GM12878 (cell line): Measurements from ENCODE around the gene FOXP1. TPM values are rescaled to one million over a fixed set of nuclear protein-coding genes. Genes with fewer than 3 reads are reported as not detected.

Experiments
- ATAC-seq: fragments of 200-7000 bp; cut with Tn5 transposase; 3 replicates; pipeline ENCODE4 v1.9.1; 2020; ENCODE audit warnings: mild to moderate bottlenecking, moderate library complexity
- BruUV-seq: library from RNA; stranded (reverse); fragments of 400-500 nt; replicated peaks from 2 replicates; lab custom pipeline; 2021; lab: Mats Ljungman, UMichigan
- CTCF ChIA-PET: fragments of 300-600 bp; sonication (Branson Sonifier 250); formaldehyde crosslinking; extraction: SDS; loops from one replicate; lab custom pipeline; 2021; ENCODE audit warnings: inconsistent platforms; lab: Yijun Ruan, JAX
- POLR2A ChIA-PET: fragments of 350-600 bp; formaldehyde crosslinking; extraction: SDS; loops from one replicate; lab custom pipeline; 2021; ENCODE audit warnings: inconsistent platforms; lab: Charles Lee
- RAD21 ChIA-PET: fragments of 300-600 bp; sonication (Branson Sonifier 250); formaldehyde crosslinking; loops from one replicate; lab custom pipeline; 2023; ENCODE audit warnings: antibody characterized with exemption; ENCODE audit not compliant: unreplicated experiment; lab: Charles Lee
- SMC1A ChIA-PET: fragments of 300-600 bp; sonication (Branson Sonifier 250); formaldehyde crosslinking; loops from one replicate; lab custom pipeline; 2023; ENCODE audit not compliant: unreplicated experiment, uncharacterized antibody; lab: Charles Lee
- DNase-seq: peaks from one replicate; pipeline ENCODE4 v3.0.0-alpha.2; 2011; ENCODE audit warnings: low read depth, low spot score
- FAIRE-seq: peaks from 3 replicates; lab custom pipeline; 2011; peaks lifted over from hg19 to GRCh38; lab: Jason Lieb, UNC
- H2AFZ ChIP-seq: 2 replicates; pipeline ENCODE4 v1.6.0; 2011; ENCODE audit warnings: low read depth, low read length, control low read depth; ENCODE audit not compliant: control insufficient read depth
- H3K27ac ChIP-seq: 2 replicates; pipeline ENCODE4 v1.5.1; 2011; ENCODE audit warnings: control low read depth; ENCODE audit not compliant: control insufficient read depth, insufficient read depth
- H3K27me3 ChIP-seq, 2 experiments: replicated peaks in 1 of 2; 2 replicates each; pipeline versions ENCODE4 v1.6.0 to v1.6.1; 2011; ENCODE audit warnings: low read length in 1 of 2; ENCODE audit not compliant: control insufficient read depth in 2 of 2, insufficient read depth in 2 of 2
- H3K36me3 ChIP-seq, 2 experiments: 2 replicates each; pipeline ENCODE4 v1.5.1; 2011; ENCODE audit warnings: low read length in 1 of 2; ENCODE audit not compliant: control insufficient read depth in 2 of 2, insufficient read depth in 2 of 2
- H3K4me1 ChIP-seq: 2 replicates; pipeline ENCODE4 v1.6.1; 2011; ENCODE audit warnings: mild to moderate bottlenecking, low read length, moderate library complexity, mixed read lengths; ENCODE audit not compliant: control insufficient read depth, insufficient read depth
- H3K4me2 ChIP-seq: 2 replicates; pipeline ENCODE4 v1.6.0; 2011; ENCODE audit warnings: control low read depth; ENCODE audit not compliant: control insufficient read depth, insufficient read depth
- H3K4me3 ChIP-seq: fragments of 200-600 bp; sonication (generic); 2 replicates; pipeline ENCODE4 v1.5.1; 2016
- H3K79me2 ChIP-seq: 2 replicates; pipeline ENCODE4 v1.6.0; 2011; ENCODE audit warnings: low read length; ENCODE audit not compliant: control insufficient read depth, insufficient read depth
- H3K9ac ChIP-seq: 2 replicates; pipeline ENCODE4 v1.8.0; 2011; ENCODE audit warnings: low read length, control low read depth, mixed read lengths; ENCODE audit not compliant: control insufficient read depth, insufficient read depth
- H3K9me3 ChIP-seq: replicated peaks from 3 replicates; pipeline ENCODE4 v1.5.1; 2011; ENCODE audit warnings: mild to moderate bottlenecking, low read length; ENCODE audit not compliant: control insufficient read depth, insufficient read depth
- H4K20me1 ChIP-seq: 2 replicates; pipeline ENCODE4 v1.6.0; 2011; ENCODE audit not compliant: control insufficient read depth, insufficient read depth
- E4F1 ChIP-seq: fragments of 450-650 bp; IDR thresholded peaks from 2 replicates; pipeline ENCODE4 v1.6.1; 2018; ENCODE audit warnings: borderline replicate concordance, mild to moderate bottlenecking; ENCODE audit not compliant: partially characterized antibody
- ELK1 ChIP-seq: IDR thresholded peaks from 2 replicates; pipeline ENCODE4 v1.6.1; 2012; ENCODE audit warnings: low read depth, low read length, improper control_type of control experiment
- ESRRA ChIP-seq: IDR thresholded peaks from 2 replicates; pipeline ENCODE4 v1.6.1; 2012; ENCODE audit warnings: mild to moderate bottlenecking, low read length, improper control_type of control experiment
- ETV6 ChIP-seq, 2 experiments: fragments of 450-650 bp in 1 of 2; IDR thresholded peaks in 1 of 2; conservative IDR thresholded peaks in 1 of 2; 2 replicates each; pipeline ENCODE4 v1.6.1; 2014; ENCODE audit warnings: antibody characterized with exemption in 1 of 2, borderline replicate concordance in 1 of 2, low read depth in 1 of 2, mild to moderate bottlenecking in 1 of 2, moderate library complexity in 1 of 2
- RB1 ChIP-seq: fragments of 450-650 bp; formaldehyde crosslinking; IDR thresholded peaks from 2 replicates; pipeline ENCODE4 v1.6.1; 2017; ENCODE audit warnings: mild to moderate bottlenecking, borderline replicate concordance
- ZNF24 ChIP-seq: fragments of 450-650 bp; IDR thresholded peaks from 2 replicates; pipeline ENCODE4 v1.6.1; 2017; ENCODE audit warnings: antibody characterized with exemption, mild to moderate bottlenecking
- WGBS: methylation state at CpG from one replicate; pipeline ENCODE4 v1.1.6; 2016; ENCODE audit warnings: low lambda C conversion rate; ENCODE audit not compliant: insufficient replicate concordance, insufficient coverage; ENCODE audit errors: missing lambda C conversion rate; 5-methylcytosine and 5-hydroxymethylcytosine counted together
- in situ Hi-C: fragments of 300-500 bp; cut with MboI; formaldehyde crosslinking; loops from 9 replicates; pipeline ENCODE4 v1.14.3; 2018; ENCODE audit warnings: mixed read lengths
- intact Hi-C: fragments of 100-400 bp; cut with micrococcal nuclease; formaldehyde crosslinking; loops from one replicate; pipeline ENCODE4 v1.14.2; 2022; ENCODE audit not compliant: unreplicated experiment
- polyA plus RNA-seq, 11 experiments: library from polyadenylated mRNA; depleted of rRNA in 4 of 11; unstranded in 6 of 11; stranded (reverse) in 5 of 11; fragments of >200 nt; fragmentation: Nextera tagmentation in 4 of 11; fragmentation: Illumina TruSeq in 1 of 11; extraction: Ambion mirVana in 4 of 11; extraction: Trizol in 1 of 11; gene quantifications; 1 replicate in 1 of 11; 2 replicates in 10 of 11; pipeline versions ENCODE4 v1.2.1 to v1.2.3, GENCODE V29; 2011 to 2016; ENCODE audit warnings: inconsistent platforms in 2 of 11, missing spikeins in 2 of 11, low read depth in 1 of 11
- total RNA-seq, 4 experiments: library from RNA; depleted of rRNA in 3 of 4; stranded (reverse); fragments of >200 nt in 3 of 4; fragmentation: Illumina TruSeq in 1 of 4; extraction: Trizol in 1 of 4; gene quantifications; 2 replicates each; pipeline versions ENCODE4 v1.2.1 to v1.2.3, GENCODE V29; 2013 to 2021
- TF ChIP-seq, protein P1 (sequence below): IDR thresholded peaks from 2 replicates; pipeline ENCODE4 v1.6.1; 2012; ENCODE audit warnings: low read depth, low read length, improper control_type of control experiment
- TF ChIP-seq, protein P2 (sequence below): IDR thresholded peaks from 2 replicates; pipeline ENCODE4 v1.6.1; 2012; ENCODE audit warnings: improper control_type of control experiment, low read depth, low read length; ENCODE audit not compliant: insufficient replicate concordance

FOXP1 gene
- total and polyA plus RNA-seq, 10 of the 15 experiments (the other 5 are each of a cell fraction or from before 2014, with no cell fraction given) = 0.05 to 1.6 (median 0.20) TPM; not detected in 1

DNA sequence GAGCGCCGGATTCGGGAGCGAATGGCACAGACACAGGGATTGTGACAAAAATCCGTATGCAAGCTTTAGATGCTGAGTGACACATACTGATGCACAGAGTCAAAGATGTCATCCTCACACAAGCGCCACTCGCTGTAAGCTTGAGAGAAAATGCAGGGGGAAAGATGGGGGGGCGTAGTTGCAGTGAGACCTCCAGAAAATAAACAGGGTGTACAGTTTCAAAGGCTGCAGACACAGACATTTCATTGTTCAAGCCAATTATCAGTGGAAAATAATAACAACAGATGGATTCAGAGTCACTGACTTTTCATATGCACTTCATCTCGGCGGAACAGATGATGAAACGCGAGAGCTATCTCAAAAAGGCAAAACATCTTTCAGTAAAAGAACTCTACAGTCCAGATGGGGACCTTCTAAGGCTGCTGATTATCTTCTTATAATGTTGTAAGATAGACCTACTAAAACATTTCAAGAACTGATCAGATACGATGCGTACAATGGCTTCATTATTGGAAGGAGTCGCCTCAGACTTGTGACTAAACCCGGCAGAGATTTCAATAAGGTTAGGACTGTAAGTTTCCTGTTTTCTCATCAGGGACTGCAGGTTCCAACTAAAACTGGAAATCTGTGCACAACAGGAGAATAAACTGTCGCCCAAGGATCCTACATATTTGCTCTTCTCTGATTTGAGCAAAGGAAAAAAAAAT lies 275.4 kb downstream of the FOXP1 start:
- FAIRE-seq (no peak), DNase-seq (no peak), ATAC-seq (no peak)
- BruUV-seq = no TSS peak
- Histone ChIP-seq H3K4me1 (no peaks in the 10 kb centered on the region), H3K4me2 (no peak overlapping the region), H4K20me1 (no peaks in the 10 kb centered on the region), H3K9ac (no peak overlapping the region), H3K79me2 (no peaks in the 10 kb centered on the region), H3K27ac (no peak overlapping the region), H3K4me3 (no peak overlapping the region), H3K9me3 (no peaks in the 10 kb centered on the region), H3K27me3 (peaks cover 3 to 10% of the 10 kb centered on the region in 2 experiments; a peak in 3 of 4 replicates), H3K36me3 (no peaks in the 10 kb centered on the region), H2AFZ (no peak overlapping the region)
- POLR2A ChIA-PET = no interaction called here
- intact Hi-C loops = no loop called here
- 74% methylated on average over 17 of the region's 17 CpGs for WGBS
- in situ Hi-C loops = no loop called here
- RAD21 ChIA-PET = no interaction called here
- CTCF ChIA-PET = interaction anchor here (0.8 to 1.3 kb wide), 2 partner anchors 8 to 18 kb away, joined by 3 read pairs; no protein-coding TSS in a partner anchor
- SMC1A ChIA-PET = no interaction called here
- TF ChIP-seq, protein P1, sequence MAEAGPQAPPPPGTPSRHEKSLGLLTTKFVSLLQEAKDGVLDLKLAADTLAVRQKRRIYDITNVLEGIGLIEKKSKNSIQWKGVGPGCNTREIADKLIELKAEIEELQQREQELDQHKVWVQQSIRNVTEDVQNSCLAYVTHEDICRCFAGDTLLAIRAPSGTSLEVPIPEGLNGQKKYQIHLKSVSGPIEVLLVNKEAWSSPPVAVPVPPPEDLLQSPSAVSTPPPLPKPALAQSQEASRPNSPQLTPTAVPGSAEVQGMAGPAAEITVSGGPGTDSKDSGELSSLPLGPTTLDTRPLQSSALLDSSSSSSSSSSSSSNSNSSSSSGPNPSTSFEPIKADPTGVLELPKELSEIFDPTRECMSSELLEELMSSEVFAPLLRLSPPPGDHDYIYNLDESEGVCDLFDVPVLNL = no peak
- TF ChIP-seq, protein P2, sequence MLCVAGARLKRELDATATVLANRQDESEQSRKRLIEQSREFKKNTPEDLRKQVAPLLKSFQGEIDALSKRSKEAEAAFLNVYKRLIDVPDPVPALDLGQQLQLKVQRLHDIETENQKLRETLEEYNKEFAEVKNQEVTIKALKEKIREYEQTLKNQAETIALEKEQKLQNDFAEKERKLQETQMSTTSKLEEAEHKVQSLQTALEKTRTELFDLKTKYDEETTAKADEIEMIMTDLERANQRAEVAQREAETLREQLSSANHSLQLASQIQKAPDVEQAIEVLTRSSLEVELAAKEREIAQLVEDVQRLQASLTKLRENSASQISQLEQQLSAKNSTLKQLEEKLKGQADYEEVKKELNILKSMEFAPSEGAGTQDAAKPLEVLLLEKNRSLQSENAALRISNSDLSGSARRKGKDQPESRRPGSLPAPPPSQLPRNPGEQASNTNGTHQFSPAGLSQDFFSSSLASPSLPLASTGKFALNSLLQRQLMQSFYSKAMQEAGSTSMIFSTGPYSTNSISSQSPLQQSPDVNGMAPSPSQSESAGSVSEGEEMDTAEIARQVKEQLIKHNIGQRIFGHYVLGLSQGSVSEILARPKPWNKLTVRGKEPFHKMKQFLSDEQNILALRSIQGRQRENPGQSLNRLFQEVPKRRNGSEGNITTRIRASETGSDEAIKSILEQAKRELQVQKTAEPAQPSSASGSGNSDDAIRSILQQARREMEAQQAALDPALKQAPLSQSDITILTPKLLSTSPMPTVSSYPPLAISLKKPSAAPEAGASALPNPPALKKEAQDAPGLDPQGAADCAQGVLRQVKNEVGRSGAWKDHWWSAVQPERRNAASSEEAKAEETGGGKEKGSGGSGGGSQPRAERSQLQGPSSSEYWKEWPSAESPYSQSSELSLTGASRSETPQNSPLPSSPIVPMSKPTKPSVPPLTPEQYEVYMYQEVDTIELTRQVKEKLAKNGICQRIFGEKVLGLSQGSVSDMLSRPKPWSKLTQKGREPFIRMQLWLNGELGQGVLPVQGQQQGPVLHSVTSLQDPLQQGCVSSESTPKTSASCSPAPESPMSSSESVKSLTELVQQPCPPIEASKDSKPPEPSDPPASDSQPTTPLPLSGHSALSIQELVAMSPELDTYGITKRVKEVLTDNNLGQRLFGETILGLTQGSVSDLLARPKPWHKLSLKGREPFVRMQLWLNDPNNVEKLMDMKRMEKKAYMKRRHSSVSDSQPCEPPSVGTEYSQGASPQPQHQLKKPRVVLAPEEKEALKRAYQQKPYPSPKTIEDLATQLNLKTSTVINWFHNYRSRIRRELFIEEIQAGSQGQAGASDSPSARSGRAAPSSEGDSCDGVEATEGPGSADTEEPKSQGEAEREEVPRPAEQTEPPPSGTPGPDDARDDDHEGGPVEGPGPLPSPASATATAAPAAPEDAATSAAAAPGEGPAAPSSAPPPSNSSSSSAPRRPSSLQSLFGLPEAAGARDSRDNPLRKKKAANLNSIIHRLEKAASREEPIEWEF = no peak
- TF ChIP-seq ESRRA (no peak), RB1 (no peak), E4F1 (no peak), ETV6 (conservative IDR thresholded peaks at IDR 0.05 in 1 of 2, IDR thresholded peaks at IDR 0.05 in 1 of 2; ENCODE audit: borderline replicate concordance in 1 of 2, low read depth in 1 of 2) (no peak), ELK1 (no peak), ZNF24 (no peak)
